Activated CD8-positive, alpha-beta memory T cell treated with anti-CD3 and anti-CD28 coated beads, Interleukin-2, amount 50 U/mL, for 24 hours (primary cell): ENCODE data around the gene SEC16A.

Source experiments
- DNase-seq: peaks from one replicate; pipeline ENCODE4 v3.0.0-alpha.2; 2020; ENCODE audit errors: extremely low read depth

The SEC16A gene

GRCh38 chr9:136486823-136487620, 4.2 kb upstream of the SEC16A start:
- DNase-seq = no peak

GRCh38 chr9:136486131-136486530, 3.3 kb upstream of the SEC16A start:
- DNase-seq = no peak

GRCh38 chr9:136485049-136486045, 2.5 kb upstream of the SEC16A start:
- DNase-seq = peak; percentile 69

- no peak for DNase-seq
Measured at GRCh38 chr9:136484153-136485048, 1.6 kb upstream of the SEC16A start.

GRCh38 chr9:136483589-136484152, 831 bp upstream of the SEC16A start:
- DNase-seq = peak; percentile 79

- no peak for DNase-seq
Measured at GRCh38 chr9:136482046-136482792, 621 bp downstream of the SEC16A start.

- DNase-seq = no peak
Measured at GRCh38 chr9:136481558-136481957, 1.3 kb downstream of the SEC16A start.

- DNase-seq = no peak
Measured at GRCh38 chr9:136476369-136477150, 6.3 kb downstream of the SEC16A start.

- DNase-seq = no peak
Measured at GRCh38 chr9:136474974-136475865, 7.6 kb downstream of the SEC16A start.

- no peak for DNase-seq
Measured at GRCh38 chr9:136474021-136474640, 8.7 kb downstream of the SEC16A start.

- DNase-seq = no peak
Measured at GRCh38 chr9:136473354-136473721, 9.5 kb downstream of the SEC16A start.

GRCh38 chr9:136472640-136473353, 10.0 kb downstream of the SEC16A start:
- no peak for DNase-seq

- no peak for DNase-seq
Measured at GRCh38 chr9:136471802-136472487, 10.9 kb downstream of the SEC16A start.

GRCh38 chr9:136470792-136471469, 11.9 kb downstream of the SEC16A start:
- DNase-seq = no peak

- no peak for DNase-seq
Measured at GRCh38 chr9:136470356-136470755, 12.5 kb downstream of the SEC16A start.

- DNase-seq = no peak
Measured at GRCh38 chr9:136467766-136468165, 15.1 kb downstream of the SEC16A start.
